CD14-positive monocyte (primary cell): ENCODE results near the gene PTPRD. TPM values are rescaled to one million over a fixed set of nuclear protein-coding genes. Genes with fewer than 3 reads are reported as not detected.

Experiments
- DNase-seq, 3 donors: peaks; one replicate each; pipeline ENCODE4 v3.0.0-alpha.2; 2011 to 2022
- H2AFZ ChIP-seq: 2 replicates; pipeline ENCODE4 v1.6.0; 2012; ENCODE audit warnings: mild to moderate bottlenecking, low read depth, low read length, inconsistent platforms; ENCODE audit not compliant: insufficient read depth, poor library complexity, severe bottlenecking
- H3K27ac ChIP-seq, 2 donors: 1 replicate in 1 of 2; 2 replicates in 1 of 2; pipeline ENCODE4 v1.5.1; 2012 to 2013; ENCODE audit warnings: low read length in 2 of 2, control low read depth in 1 of 2, inconsistent platforms in 1 of 2, low read depth in 1 of 2, mild to moderate bottlenecking in 1 of 2
- H3K27me3 ChIP-seq, 2 donors: one replicate each; pipeline versions ENCODE4 v1.6.0 to v1.6.1; 2011 to 2013; ENCODE audit warnings: low read length in 2 of 2; ENCODE audit not compliant: control insufficient read depth in 2 of 2, insufficient read depth in 2 of 2
- H3K36me3 ChIP-seq, 2 donors: replicated peaks in 1 of 2; 1 replicate in 1 of 2; 2 replicates in 1 of 2; pipeline versions ENCODE4 v1.5.1 to v1.6.1; 2012 to 2013; ENCODE audit warnings: low read length in 2 of 2, control low read depth in 1 of 2, inconsistent platforms in 1 of 2, mild to moderate bottlenecking in 1 of 2; ENCODE audit not compliant: insufficient read depth in 2 of 2, control insufficient read depth in 1 of 2
- H3K4me1 ChIP-seq, 2 donors: 1 replicate in 1 of 2; 2 replicates in 1 of 2; pipeline versions ENCODE4 v1.5.1 to v1.6.1; 2012 to 2013; ENCODE audit warnings: low read length in 2 of 2, control low read depth in 1 of 2, inconsistent platforms in 1 of 2, mild to moderate bottlenecking in 1 of 2, moderate library complexity in 1 of 2; ENCODE audit not compliant: insufficient read depth in 2 of 2, control insufficient read depth in 1 of 2
- H3K4me2 ChIP-seq: replicated peaks from 2 replicates; pipeline ENCODE3; 2012; ENCODE audit warnings: low read length, moderate library complexity, mild to moderate bottlenecking; ENCODE audit not compliant: poor library complexity, severe bottlenecking; ENCODE audit errors: extremely low read depth
- H3K4me3 ChIP-seq, 3 experiments: fragments of 200-600 bp in 1 of 3; sonication (generic) in 1 of 3; replicated peaks in 1 of 3; 1 replicate in 2 of 3; 2 replicates in 1 of 3; pipeline ENCODE4 v1.5.1; 2011 to 2013; ENCODE audit warnings: low read length in 3 of 3, mild to moderate bottlenecking in 3 of 3, control low read depth in 2 of 3, low read depth in 2 of 3, inconsistent platforms in 1 of 3, moderate library complexity in 1 of 3
- H3K79me2 ChIP-seq: 2 replicates; pipeline ENCODE4 v1.6.0; 2012; ENCODE audit warnings: mild to moderate bottlenecking, control low read depth, inconsistent platforms, low read length, moderate library complexity; ENCODE audit not compliant: insufficient read depth
- H3K9ac ChIP-seq: 2 replicates; pipeline ENCODE4 v1.6.0; 2017; ENCODE audit warnings: low read length, mild to moderate bottlenecking; ENCODE audit not compliant: insufficient read depth, poor library complexity, severe bottlenecking
- H3K9me3 ChIP-seq, 2 donors: replicated peaks in 1 of 2; 1 replicate in 1 of 2; 2 replicates in 1 of 2; pipeline versions ENCODE4 v1.5.1 to v1.6.1; 2012 to 2013; ENCODE audit warnings: low read length in 2 of 2, control low read depth in 1 of 2; ENCODE audit not compliant: control insufficient read depth in 1 of 2, insufficient read depth in 1 of 2
- H4K20me1 ChIP-seq: 2 replicates; pipeline ENCODE4 v1.6.0; 2012; ENCODE audit warnings: mild to moderate bottlenecking, low read length, control low read depth, moderate library complexity; ENCODE audit not compliant: insufficient read depth
- H3K27ac Mint-ChIP-seq, 7 donors: one replicate each; pipeline ENCODE4 v1.8.0; 2020; ENCODE audit warnings: mild to moderate bottlenecking in 7 of 7, mixed read lengths in 7 of 7, moderate library complexity in 6 of 7, inconsistent platforms in 2 of 7
- H3K27me3 Mint-ChIP-seq, 3 donors: one replicate each; pipeline ENCODE4 v1.8.0; 2021 to 2022; ENCODE audit warnings: low read depth in 3 of 3, mild to moderate bottlenecking in 3 of 3, mixed read lengths in 3 of 3, moderate library complexity in 3 of 3, inconsistent platforms in 1 of 3
- H3K36me3 Mint-ChIP-seq, 2 donors: one replicate each; pipeline ENCODE4 v1.8.0; 2020; ENCODE audit warnings: mixed read lengths in 2 of 2, inconsistent platforms in 1 of 2, mild to moderate bottlenecking in 1 of 2
- H3K4me1 Mint-ChIP-seq: one replicate; pipeline ENCODE4 v1.8.0; 2020; ENCODE audit warnings: mild to moderate bottlenecking, mixed read lengths
- H3K4me3 Mint-ChIP-seq, 2 donors: one replicate each; pipeline ENCODE4 v1.8.0; 2020; ENCODE audit warnings: mild to moderate bottlenecking in 2 of 2, mixed read lengths in 2 of 2, moderate library complexity in 1 of 2
- H3K9me3 Mint-ChIP-seq, 7 donors: one replicate each; pipeline ENCODE4 v1.8.0; 2020 to 2022; ENCODE audit warnings: mixed read lengths in 7 of 7, mild to moderate bottlenecking in 6 of 7, moderate library complexity in 6 of 7, inconsistent platforms in 2 of 7
- whole genome bisulfite sequencing: methylation state at CpG from one replicate; pipeline ENCODE4 v1.1.5; 2013; ENCODE audit warnings: missing lambda C conversion rate; ENCODE audit not compliant: insufficient coverage; 5-methylcytosine and 5-hydroxymethylcytosine counted together
- intact Hi-C, 2 donors: fragments of 100-400 bp; cut with micrococcal nuclease; formaldehyde crosslinking; loops; one replicate each; pipeline versions ENCODE4 v1.15.0 to v1.15.1; 2023
- polyA plus RNA-seq, 3 donors: library from polyadenylated mRNA; depleted of rRNA in 1 of 3; unstranded in 2 of 3; stranded (reverse) in 1 of 3; fragments of 300-500 nt in 2 of 3; fragments of >200 nt in 1 of 3; fragmentation: Illumina TruSeq in 2 of 3; gene quantifications; 1 replicate in 2 of 3; 2 replicates in 1 of 3; pipeline ENCODE4 v1.2.3, GENCODE V29; 2012 to 2021
- TF ChIP-seq, protein P1 (sequence below): fragments of 200-600 bp; IDR thresholded peaks from one replicate; pipeline ENCODE4 v1.8.0; 2022; ENCODE audit warnings: antibody characterized with exemption, mild to moderate bottlenecking

The PTPRD gene
- polyA plus RNA-seq, 3 donors = not detected

DNA sequence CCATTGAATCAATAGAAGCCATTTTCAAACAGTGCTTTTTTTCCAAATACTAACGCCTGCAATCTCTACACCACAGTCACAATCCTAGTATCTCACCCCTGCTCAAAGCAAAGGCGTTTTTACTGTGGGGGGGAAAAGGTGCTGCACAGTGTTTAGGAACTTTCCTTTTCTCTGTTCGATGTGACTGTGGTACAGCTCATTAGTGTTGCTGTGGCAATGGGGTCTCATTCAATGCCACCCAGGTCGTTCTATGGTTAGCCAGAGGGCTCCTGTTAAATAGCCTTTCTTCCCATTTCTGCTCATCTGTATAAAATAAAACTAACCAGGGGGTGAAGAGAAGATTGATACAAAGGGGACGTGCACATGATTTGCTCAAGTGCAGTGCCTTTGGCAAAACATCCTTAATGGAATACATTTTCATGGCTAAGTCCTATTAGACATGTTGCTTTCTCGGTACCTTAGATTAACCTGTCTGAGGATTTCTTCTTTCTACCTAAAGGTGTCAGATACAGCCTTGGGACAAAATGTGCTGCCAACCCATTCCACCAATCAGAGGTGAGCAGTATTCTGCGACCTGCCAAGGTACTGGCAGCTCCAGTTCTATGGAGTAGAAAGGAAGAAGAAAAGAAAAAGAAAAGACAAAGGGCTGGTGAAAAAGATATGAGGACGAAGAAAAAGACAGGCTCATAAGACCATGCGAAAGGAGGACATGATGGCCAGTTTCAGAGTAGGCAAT, 2161.8 kb downstream of the PTPRD start:
- DNase-seq = no peak
- no peaks in the 10 kb centered on the region for H3K4me1 ChIP-seq
- TF ChIP-seq, protein P1, sequence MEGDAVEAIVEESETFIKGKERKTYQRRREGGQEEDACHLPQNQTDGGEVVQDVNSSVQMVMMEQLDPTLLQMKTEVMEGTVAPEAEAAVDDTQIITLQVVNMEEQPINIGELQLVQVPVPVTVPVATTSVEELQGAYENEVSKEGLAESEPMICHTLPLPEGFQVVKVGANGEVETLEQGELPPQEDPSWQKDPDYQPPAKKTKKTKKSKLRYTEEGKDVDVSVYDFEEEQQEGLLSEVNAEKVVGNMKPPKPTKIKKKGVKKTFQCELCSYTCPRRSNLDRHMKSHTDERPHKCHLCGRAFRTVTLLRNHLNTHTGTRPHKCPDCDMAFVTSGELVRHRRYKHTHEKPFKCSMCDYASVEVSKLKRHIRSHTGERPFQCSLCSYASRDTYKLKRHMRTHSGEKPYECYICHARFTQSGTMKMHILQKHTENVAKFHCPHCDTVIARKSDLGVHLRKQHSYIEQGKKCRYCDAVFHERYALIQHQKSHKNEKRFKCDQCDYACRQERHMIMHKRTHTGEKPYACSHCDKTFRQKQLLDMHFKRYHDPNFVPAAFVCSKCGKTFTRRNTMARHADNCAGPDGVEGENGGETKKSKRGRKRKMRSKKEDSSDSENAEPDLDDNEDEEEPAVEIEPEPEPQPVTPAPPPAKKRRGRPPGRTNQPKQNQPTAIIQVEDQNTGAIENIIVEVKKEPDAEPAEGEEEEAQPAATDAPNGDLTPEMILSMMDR = no peak
- no peak overlapping the region for H3K27ac Mint-ChIP-seq
- no peak overlapping the region for H2AFZ ChIP-seq
- no peak overlapping the region for H3K4me3 Mint-ChIP-seq
- H3K36me3 ChIP-seq = no peaks in the 10 kb centered on the region
- no peaks in the 10 kb centered on the region for H3K4me1 Mint-ChIP-seq
- 100% methylated on average over 3 of the region's 9 CpGs for WGBS
- H3K36me3 Mint-ChIP-seq = no peaks in the 10 kb centered on the region
- intact Hi-C loops = no loop called here
- H3K79me2 ChIP-seq = no peaks in the 10 kb centered on the region
- peaks cover 0 to 4% (median 0%) of the 10 kb centered on the region in 7 donors for H3K9me3 Mint-ChIP-seq
- H3K9me3 ChIP-seq = no peaks in the 10 kb centered on the region
- H3K9ac ChIP-seq = no peak overlapping the region
- H4K20me1 ChIP-seq = no peaks in the 10 kb centered on the region
- H3K27ac ChIP-seq = no peak overlapping the region
- no peak overlapping the region for H3K4me2 ChIP-seq
- H3K27me3 ChIP-seq = no peaks in the 10 kb centered on the region
- H3K4me3 ChIP-seq = no peak overlapping the region
- H3K27me3 Mint-ChIP-seq = peaks cover 0 to 2% (median 0%) of the 10 kb centered on the region in 3 donors

DNA sequence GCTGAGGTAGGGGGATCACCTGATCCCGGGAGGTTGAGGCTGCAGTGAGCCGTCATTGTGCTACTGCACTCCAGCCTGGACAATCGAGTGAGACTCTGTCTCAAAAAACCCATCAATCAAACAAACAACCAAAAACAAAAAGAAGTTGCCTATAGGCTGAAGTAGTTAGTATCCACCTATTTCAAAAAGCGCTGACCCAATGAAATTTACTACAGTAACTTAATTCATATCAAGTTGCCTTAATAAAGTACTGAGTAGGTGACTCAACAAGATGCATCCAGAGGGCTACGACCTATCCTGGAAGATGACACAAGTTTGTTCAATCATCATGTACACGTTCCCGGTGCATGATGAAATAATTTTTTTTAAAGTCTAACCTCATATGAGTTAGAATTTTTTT, 2164.6 kb downstream of the PTPRD start:
- no peaks in the 10 kb centered on the region for H3K4me1 ChIP-seq
- H3K27ac Mint-ChIP-seq = no peak overlapping the region

More for the DNA sequence above, 2164.6 kb downstream of the PTPRD start:
- Histone ChIP-seq H3K27me3 (no peaks in the 10 kb centered on the region), H3K36me3 (no peaks in the 10 kb centered on the region), H4K20me1 (no peaks in the 10 kb centered on the region), H3K9ac (no peak overlapping the region), H3K27ac (no peak overlapping the region), H3K9me3 (no peaks in the 10 kb centered on the region), H3K4me2 (no peak overlapping the region), H3K4me3 (no peak overlapping the region), H2AFZ (no peak overlapping the region), H3K79me2 (no peaks in the 10 kb centered on the region)
- H3K4me1 Mint-ChIP-seq = no peaks in the 10 kb centered on the region
- H3K9me3 Mint-ChIP-seq = peaks cover 0 to 4% (median 0%) of the 10 kb centered on the region in 7 donors
- WGBS = no CpG with 5 or more reads among the region's 7 CpGs
- H3K36me3 Mint-ChIP-seq = no peaks in the 10 kb centered on the region
- peaks cover 0 to 2% (median 0%) of the 10 kb centered on the region in 3 donors for H3K27me3 Mint-ChIP-seq
- H3K4me3 Mint-ChIP-seq = no peak overlapping the region
- intact Hi-C loops = no loop called here
- TF ChIP-seq, protein P1 = no peak
- DNase-seq = no peak
